ENCODE data around the gene MLH3.

The MLH3 gene

DNA sequence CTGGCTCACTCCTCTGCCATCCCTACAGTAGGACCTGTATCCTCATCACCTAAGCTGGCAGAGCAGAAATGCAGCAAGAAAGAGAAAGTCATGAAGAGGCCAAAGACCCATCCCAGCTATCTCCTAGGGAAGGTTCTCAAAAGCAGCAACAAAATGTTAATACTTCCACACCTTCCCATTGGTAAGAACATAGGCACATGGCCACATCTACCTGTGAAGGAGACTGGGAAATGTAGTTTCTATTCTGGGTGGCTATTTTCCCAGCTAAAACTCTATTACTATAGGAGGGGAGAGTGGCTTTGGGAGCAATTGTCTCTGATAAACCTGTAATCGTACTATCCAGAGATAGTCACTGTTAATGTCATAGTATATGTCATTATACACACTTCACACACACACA is 62.3 kb downstream of the MLH3 start:
- in situ Hi-C loops (cut with HindIII; ENCODE audit: low pct_ligation_motif_present, low sequenced_read_pairs), result no loop called here
- TF ChIP-seq, protein P1, sequence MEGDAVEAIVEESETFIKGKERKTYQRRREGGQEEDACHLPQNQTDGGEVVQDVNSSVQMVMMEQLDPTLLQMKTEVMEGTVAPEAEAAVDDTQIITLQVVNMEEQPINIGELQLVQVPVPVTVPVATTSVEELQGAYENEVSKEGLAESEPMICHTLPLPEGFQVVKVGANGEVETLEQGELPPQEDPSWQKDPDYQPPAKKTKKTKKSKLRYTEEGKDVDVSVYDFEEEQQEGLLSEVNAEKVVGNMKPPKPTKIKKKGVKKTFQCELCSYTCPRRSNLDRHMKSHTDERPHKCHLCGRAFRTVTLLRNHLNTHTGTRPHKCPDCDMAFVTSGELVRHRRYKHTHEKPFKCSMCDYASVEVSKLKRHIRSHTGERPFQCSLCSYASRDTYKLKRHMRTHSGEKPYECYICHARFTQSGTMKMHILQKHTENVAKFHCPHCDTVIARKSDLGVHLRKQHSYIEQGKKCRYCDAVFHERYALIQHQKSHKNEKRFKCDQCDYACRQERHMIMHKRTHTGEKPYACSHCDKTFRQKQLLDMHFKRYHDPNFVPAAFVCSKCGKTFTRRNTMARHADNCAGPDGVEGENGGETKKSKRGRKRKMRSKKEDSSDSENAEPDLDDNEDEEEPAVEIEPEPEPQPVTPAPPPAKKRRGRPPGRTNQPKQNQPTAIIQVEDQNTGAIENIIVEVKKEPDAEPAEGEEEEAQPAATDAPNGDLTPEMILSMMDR (IDR thresholded peaks at IDR 0.05; ENCODE audit: low read depth, low read length, missing control alignments), result no peak
- no peak for DNase-seq
- H3K36me3 ChIP-seq (replicated peaks), result no peaks in the 10 kb centered on the region
- H3K4me3 ChIP-seq (ENCODE audit: low read depth, low read length), result no peak overlapping the region
- no peak overlapping the region for H3K27ac ChIP-seq
- no peaks in the 10 kb centered on the region for H3K27me3 ChIP-seq (replicated peaks)

- TF ChIP-seq, protein P1 (IDR thresholded peaks at IDR 0.05; ENCODE audit: low read depth, low read length, missing control alignments), result no peak
- peak; percentile 76 for DNase-seq
- H3K27me3 ChIP-seq (replicated peaks), result no peaks in the 10 kb centered on the region
- H3K36me3 ChIP-seq (replicated peaks), result no peaks in the 10 kb centered on the region
- H3K27ac ChIP-seq, result peak overlapping the region; percentile 12
- in situ Hi-C loops (cut with HindIII; ENCODE audit: low pct_ligation_motif_present, low sequenced_read_pairs), result no loop called here
- no peak overlapping the region for H3K4me3 ChIP-seq (ENCODE audit: low read depth, low read length)
Measured at GRCh38 chr14:74988131-74988530, 63.1 kb downstream of the MLH3 start.

DNA sequence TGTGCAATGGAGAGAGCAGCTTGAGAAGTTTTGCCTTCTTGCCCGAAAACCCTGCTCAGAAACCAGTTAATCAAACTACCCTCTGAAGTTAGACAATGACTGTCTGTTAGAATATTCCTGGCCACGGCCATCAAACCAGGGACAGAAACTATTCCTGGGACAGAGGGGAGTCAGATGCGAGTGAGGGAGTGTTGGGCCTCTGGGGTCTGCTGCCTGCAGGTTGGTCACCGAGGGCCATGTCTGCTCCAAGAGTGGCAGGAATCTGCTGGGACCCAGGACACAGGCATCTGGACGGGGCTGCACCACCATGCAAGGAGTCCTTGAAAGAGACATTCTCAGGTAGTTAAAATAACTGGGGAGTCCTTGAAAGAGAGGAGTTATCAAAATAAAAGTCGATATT is 65.5 kb downstream of the MLH3 start:
- H3K27ac ChIP-seq, result no peak overlapping the region
- H3K4me3 ChIP-seq (ENCODE audit: low read depth, low read length), result no peak overlapping the region
- H3K27me3 ChIP-seq (replicated peaks), result no peaks in the 10 kb centered on the region
- in situ Hi-C loops (cut with HindIII; ENCODE audit: low pct_ligation_motif_present, low sequenced_read_pairs), result no loop called here
- DNase-seq, result no peak
- TF ChIP-seq, protein P1 (IDR thresholded peaks at IDR 0.05; ENCODE audit: low read depth, low read length, missing control alignments), result no peak
- no peaks in the 10 kb centered on the region for H3K36me3 ChIP-seq (replicated peaks)

DNA sequence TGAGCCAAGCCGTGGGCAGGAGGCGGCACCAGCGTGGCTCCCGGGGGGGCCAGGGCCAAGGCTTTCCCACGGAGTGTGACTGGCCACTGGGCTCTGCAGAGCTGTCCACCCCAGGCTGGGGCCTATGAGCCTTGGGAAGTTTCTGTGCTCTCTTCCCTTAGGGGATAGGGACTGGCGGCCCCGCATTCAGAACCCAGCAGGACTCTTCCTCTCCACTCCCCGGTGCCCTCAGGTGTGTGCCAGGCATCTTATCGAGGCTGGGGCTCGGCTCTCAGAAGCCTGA is 66.3 kb downstream of the MLH3 start:
- Histone ChIP-seq H3K4me3 (ENCODE audit: low read depth, low read length) (no peak overlapping the region), H3K27me3 (replicated peaks) (no peaks in the 10 kb centered on the region), H3K36me3 (replicated peaks) (no peaks in the 10 kb centered on the region), H3K27ac (no peak overlapping the region)
- no peak for DNase-seq
- TF ChIP-seq, protein P1 (IDR thresholded peaks at IDR 0.05; ENCODE audit: low read depth, low read length, missing control alignments), result no peak
- in situ Hi-C loops (cut with HindIII; ENCODE audit: low pct_ligation_motif_present, low sequenced_read_pairs), result no loop called here

DNA sequence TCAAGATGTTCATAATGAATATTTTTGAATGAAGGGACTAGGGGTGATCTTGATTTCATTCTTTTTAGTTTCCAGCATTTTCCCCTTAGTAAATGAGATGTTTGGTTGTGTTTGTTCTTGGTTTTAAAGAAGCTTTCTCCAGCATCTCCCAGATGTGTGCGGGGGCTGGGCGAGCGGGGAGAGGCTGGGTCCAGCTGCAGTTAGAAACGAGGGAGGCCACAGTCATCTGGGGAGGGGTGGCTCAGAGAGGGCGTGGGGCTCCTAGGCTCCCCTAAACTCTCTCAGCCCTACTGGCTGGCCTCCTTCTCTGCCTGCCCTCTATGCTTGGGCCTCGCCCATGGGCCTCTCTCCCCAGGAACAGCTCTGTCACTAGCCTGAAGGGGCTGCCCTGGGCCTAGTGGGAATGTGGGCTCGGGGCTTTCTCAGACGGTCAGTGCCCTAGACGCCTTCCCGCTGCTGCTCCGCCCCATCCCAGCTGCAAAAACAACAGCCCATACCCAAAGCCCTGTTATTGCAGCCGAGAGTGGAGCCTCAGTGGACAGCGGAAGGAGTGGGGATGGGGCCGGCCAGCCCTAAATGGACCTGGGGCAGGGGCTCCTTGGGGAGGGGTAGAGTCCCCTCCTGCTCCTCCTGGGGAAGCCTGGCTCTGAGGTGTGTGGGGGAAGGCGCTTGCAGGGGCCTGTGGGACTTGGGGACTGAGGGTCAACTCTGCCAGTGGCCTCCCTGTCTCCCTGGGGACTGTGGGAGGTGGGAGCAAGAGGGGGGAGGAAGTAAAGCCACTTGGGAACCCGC is 66.8 kb downstream of the MLH3 start:
- Histone ChIP-seq H3K4me3 (ENCODE audit: low read depth, low read length) (no peak overlapping the region), H3K27me3 (replicated peaks) (no peaks in the 10 kb centered on the region), H3K27ac (no peak overlapping the region), H3K36me3 (replicated peaks) (no peaks in the 10 kb centered on the region)
- TF ChIP-seq, protein P1 (IDR thresholded peaks at IDR 0.05; ENCODE audit: low read depth, low read length, missing control alignments), result no peak
- in situ Hi-C loops (cut with HindIII; ENCODE audit: low pct_ligation_motif_present, low sequenced_read_pairs), result no loop called here
- DNase-seq, result no peak

- DNase-seq, result no peak
- Histone ChIP-seq H3K36me3 (replicated peaks) (no peaks in the 10 kb centered on the region), H3K27ac (no peak overlapping the region), H3K4me3 (ENCODE audit: low read depth, low read length) (no peak overlapping the region), H3K27me3 (replicated peaks) (no peaks in the 10 kb centered on the region)
- in situ Hi-C loops (cut with HindIII; ENCODE audit: low pct_ligation_motif_present, low sequenced_read_pairs), result no loop called here
- TF ChIP-seq, protein P1 (IDR thresholded peaks at IDR 0.05; ENCODE audit: low read depth, low read length, missing control alignments), result no peak
Measured at GRCh38 chr14:74983343-74983742, 67.9 kb downstream of the MLH3 start.

All from brain microvascular endothelial cell (primary cell).